ENCODE data around the gene PPARG. TPM values are rescaled to one million over a fixed set of nuclear protein-coding genes. Genes with fewer than 3 reads are reported as not detected.
"Not testable (repeated sequence)": the region's sequence is repeated elsewhere in the genome, so short reads cannot be mapped to it uniquely, and the experiment has no call there.

PPARG gene
- polyA plus RNA-seq, 3 donors from 2014 or later = not detected

- no peak for DNase-seq
- Mint-ChIP-seq H3K27me3 (ENCODE audit: low read depth in 3 of 3) (peaks cover 3 to 6% (median 6%) of the 10 kb centered on the region in 3 donors), H3K36me3 (no peaks in the 10 kb centered on the region), H3K4me1 (no peaks in the 10 kb centered on the region), H3K27ac (no peak overlapping the region), H3K4me3 (no peak overlapping the region), H3K9me3 (no peaks in the 10 kb centered on the region)
These were observed 163.1 kb downstream of the PPARG start for GRCh38 chr3:12451960-12452359.

DNA sequence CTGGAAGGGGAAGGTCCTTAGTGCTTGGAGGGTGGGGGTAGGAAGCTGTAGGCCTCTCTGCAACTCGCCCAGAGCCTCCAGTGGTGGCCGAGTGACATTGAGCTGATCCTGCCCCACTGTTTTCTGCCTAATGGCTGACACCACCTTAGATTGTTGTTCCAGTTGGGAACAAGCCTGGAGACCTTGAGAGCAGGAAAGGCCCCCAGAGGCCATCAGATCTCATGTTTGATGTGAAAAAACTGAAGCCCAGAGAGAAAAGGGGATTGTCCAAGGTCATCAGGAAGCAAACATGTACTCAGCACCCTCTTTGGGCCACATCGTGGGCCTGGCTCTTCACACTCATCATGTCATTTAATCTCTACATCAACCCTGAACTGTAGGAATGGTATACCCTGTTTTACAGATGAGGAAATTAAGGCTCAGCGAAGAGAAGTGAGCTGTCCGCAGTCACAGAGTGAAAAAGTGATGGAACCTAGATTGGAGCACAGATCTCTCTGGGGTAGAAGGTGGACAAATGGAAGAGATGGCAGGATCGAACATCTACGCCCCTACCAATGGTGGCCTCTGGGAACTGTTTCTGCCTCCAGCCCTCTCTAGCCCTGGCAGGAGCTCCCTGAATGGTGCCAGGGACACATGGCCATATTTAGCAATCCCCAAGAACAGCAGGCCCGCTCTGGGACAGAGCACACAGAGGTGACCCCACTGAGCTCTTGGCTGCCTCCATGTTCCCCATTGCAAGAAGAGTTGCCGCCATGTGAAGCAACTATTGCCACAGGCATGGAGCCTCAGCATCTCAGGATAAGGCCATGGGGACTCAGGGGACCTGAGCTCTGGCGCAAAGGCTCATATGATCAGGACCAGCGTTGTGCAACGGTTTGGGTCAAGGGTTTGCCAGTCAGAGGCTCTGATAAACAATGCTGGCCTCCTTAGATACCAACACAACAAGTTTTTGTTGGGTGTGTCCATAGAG lies 163.8 kb downstream of the PPARG start:
- H3K27me3 Mint-ChIP-seq (ENCODE audit: low read depth in 3 of 3) = peaks cover 3 to 6% (median 4%) of the 10 kb centered on the region in 3 donors
- no peak for DNase-seq
- no peak overlapping the region for H3K27ac Mint-ChIP-seq
- H3K36me3 Mint-ChIP-seq = no peaks in the 10 kb centered on the region
- H3K4me1 Mint-ChIP-seq = no peaks in the 10 kb centered on the region
- H3K4me3 Mint-ChIP-seq = no peak overlapping the region
- H3K9me3 Mint-ChIP-seq = no peaks in the 10 kb centered on the region

- H3K9me3 Mint-ChIP-seq = no peaks in the 10 kb centered on the region
- DNase-seq = no peak
- H3K4me1 Mint-ChIP-seq = no peaks in the 10 kb centered on the region
- H3K27me3 Mint-ChIP-seq (ENCODE audit: low read depth in 3 of 3) = peaks cover 2% of the 10 kb centered on the region in 3 donors
- no peak overlapping the region for H3K4me3 Mint-ChIP-seq
- H3K36me3 Mint-ChIP-seq = no peaks in the 10 kb centered on the region
- H3K27ac Mint-ChIP-seq = no peak overlapping the region
These were observed 165.4 kb downstream of the PPARG start for GRCh38 chr3:12454076-12454815.

- H3K4me1 Mint-ChIP-seq = no peaks in the 10 kb centered on the region
- no peak overlapping the region for H3K27ac Mint-ChIP-seq
- no peaks in the 10 kb centered on the region for H3K9me3 Mint-ChIP-seq
These were observed 165.9 kb downstream of the PPARG start for GRCh38 chr3:12454816-12455121.

DNA sequence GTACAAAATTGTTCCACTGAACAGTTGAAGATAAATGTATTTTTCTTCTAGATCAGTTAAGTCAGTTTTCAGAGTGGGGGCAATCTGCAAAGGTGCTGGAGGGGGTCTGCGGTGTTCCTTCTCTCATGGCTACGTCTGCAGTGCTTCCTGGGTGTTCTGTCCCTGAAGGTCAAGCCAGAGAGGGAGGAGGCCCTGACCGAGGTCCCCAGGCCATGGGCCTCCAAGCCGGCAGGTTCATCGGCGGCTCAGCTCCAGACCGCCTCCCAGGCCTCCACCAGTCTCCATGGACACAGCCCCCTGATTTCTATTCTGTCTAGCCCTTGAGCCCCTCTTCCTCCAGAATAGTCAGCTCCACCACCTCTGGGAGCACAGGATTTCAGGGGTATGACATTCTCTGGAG lies 166.9 kb downstream of the PPARG start:
- no peak for DNase-seq
- H3K27ac Mint-ChIP-seq = no peak overlapping the region
- no peaks in the 10 kb centered on the region for H3K36me3 Mint-ChIP-seq
- H3K4me1 Mint-ChIP-seq = no peaks in the 10 kb centered on the region
- peaks cover 2% of the 10 kb centered on the region in 3 donors for H3K27me3 Mint-ChIP-seq (ENCODE audit: low read depth in 3 of 3)
- no peak overlapping the region for H3K4me3 Mint-ChIP-seq
- no peaks in the 10 kb centered on the region for H3K9me3 Mint-ChIP-seq

More at GRCh38 chr3:12454816-12455121, 165.9 kb downstream of the PPARG start:
- peaks cover 2% of the 10 kb centered on the region in 3 donors for H3K27me3 Mint-ChIP-seq (ENCODE audit: low read depth in 3 of 3)
- H3K4me3 Mint-ChIP-seq = no peak overlapping the region
- no peak for DNase-seq
- no peaks in the 10 kb centered on the region for H3K36me3 Mint-ChIP-seq

DNA sequence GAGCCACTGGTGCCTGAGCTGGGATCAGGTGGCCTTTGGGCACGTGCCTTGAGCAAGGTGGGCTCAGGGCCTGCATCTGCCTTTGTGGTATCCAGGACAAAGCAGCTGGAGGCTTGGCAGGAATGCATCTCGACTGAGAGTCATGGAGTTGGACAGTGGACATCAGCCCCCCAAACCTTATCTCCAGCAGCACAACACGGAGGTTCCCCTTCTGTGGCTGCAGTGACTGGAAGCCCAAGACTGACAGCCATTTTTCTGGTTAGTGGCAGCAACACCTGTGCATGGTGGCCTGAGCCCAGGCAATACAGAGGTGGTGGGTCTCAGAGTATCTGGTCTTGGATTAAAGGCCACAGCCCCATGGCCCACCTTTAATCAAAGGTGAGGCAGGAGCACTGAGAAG lies 167.6 kb downstream of the PPARG start:
- DNase-seq = no peak
- peaks cover 2% of the 10 kb centered on the region in 3 donors for H3K27me3 Mint-ChIP-seq (ENCODE audit: low read depth in 3 of 3)
- no peaks in the 10 kb centered on the region for H3K4me1 Mint-ChIP-seq
- no peak overlapping the region for H3K4me3 Mint-ChIP-seq
- H3K36me3 Mint-ChIP-seq = no peaks in the 10 kb centered on the region
- H3K9me3 Mint-ChIP-seq = no peaks in the 10 kb centered on the region
- no peak overlapping the region for H3K27ac Mint-ChIP-seq

- not testable (repeated sequence) for H3K4me1 Mint-ChIP-seq; DNase-seq; H3K4me3 Mint-ChIP-seq; H3K9me3 Mint-ChIP-seq; H3K27me3 Mint-ChIP-seq (ENCODE audit: low read depth in 3 of 3); H3K27ac Mint-ChIP-seq; H3K36me3 Mint-ChIP-seq
These were observed 168.5 kb downstream of the PPARG start for GRCh38 chr3:12457380-12457779.

DNA sequence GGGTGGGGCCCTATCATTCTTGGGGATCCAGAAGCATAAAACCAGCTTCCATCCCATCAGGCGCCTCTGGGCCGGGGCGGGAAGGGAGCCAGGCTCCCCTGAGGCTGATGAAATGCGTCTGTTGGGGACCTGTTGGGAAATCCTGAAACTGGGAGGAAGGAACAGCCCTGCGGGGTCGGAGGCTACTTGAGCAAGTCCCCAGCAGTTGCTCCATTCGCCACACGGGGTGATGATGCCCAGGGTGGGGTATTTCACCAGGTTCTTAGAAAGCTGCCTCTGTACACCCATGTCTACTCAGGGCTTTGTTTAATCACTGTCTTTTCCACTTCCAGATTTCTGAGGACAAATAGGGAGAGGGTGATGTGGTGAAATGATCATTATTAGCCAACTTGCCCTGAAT lies 170.0 kb downstream of the PPARG start:
- peaks cover 2% of the 10 kb centered on the region in 3 donors for H3K27me3 Mint-ChIP-seq (ENCODE audit: low read depth in 3 of 3)
- no peak overlapping the region for H3K27ac Mint-ChIP-seq
- no peaks in the 10 kb centered on the region for H3K9me3 Mint-ChIP-seq
- H3K4me3 Mint-ChIP-seq = no peak overlapping the region
- DNase-seq = no peak
- H3K36me3 Mint-ChIP-seq = no peaks in the 10 kb centered on the region
- H3K4me1 Mint-ChIP-seq = peaks cover 0 to 4% of the 10 kb centered on the region in 2 donors

- H3K9me3 Mint-ChIP-seq = no peaks in the 10 kb centered on the region
- H3K4me3 Mint-ChIP-seq = no peak overlapping the region
- no peak for DNase-seq
- H3K27me3 Mint-ChIP-seq (ENCODE audit: low read depth in 3 of 3) = peaks cover 0 to 10% (median 2%) of the 10 kb centered on the region in 3 donors
- H3K4me1 Mint-ChIP-seq = peaks cover 0 to 6% of the 10 kb centered on the region in 2 donors
- H3K27ac Mint-ChIP-seq = no peak overlapping the region
- H3K36me3 Mint-ChIP-seq = no peaks in the 10 kb centered on the region
These were observed 171.3 kb downstream of the PPARG start for GRCh38 chr3:12460127-12460526.

DNA sequence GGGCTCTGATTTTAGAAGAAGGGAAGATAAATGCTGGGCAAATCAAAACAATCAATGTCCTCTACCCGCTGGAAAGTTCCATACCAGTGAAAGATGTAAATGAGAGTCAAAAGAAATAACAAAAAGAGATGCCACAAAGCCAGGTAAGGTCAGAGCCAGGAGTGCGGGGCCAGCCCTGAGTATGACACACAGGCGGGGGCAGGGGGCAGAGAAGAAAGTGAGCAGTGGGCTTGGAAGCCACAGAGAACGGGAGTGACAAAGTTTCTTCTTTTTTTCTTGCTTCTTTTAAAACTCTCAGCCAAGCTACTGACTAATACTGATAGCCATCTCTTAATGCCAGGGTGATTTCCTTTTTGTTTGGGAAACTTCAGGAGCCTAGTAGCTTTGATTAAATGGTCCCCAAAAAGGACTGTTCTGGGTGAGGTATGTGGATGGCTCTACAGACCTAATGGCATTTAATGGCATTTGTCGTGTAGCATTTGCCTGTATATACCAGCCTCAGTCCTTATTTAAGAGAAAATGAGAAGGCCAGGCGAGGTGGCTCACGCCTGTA lies 172.3 kb downstream of the PPARG start:
- Mint-ChIP-seq H3K4me1 (peaks cover 0 to 6% of the 10 kb centered on the region in 2 donors), H3K27ac (no peak overlapping the region)

GRCh38 chr3:12462159-12462947 lies 173.5 kb downstream of the PPARG start:
- DNase-seq = no peak
- Mint-ChIP-seq H3K9me3 (no peaks in the 10 kb centered on the region), H3K4me1 (peaks cover 0 to 6% of the 10 kb centered on the region in 2 donors), H3K4me3 (no peak overlapping the region), H3K27me3 (ENCODE audit: low read depth in 3 of 3) (peaks cover 0 to 10% (median 0%) of the 10 kb centered on the region in 3 donors), H3K36me3 (no peaks in the 10 kb centered on the region), H3K27ac (no peak overlapping the region)

More for the DNA sequence above, 172.3 kb downstream of the PPARG start:
- H3K36me3 Mint-ChIP-seq = no peaks in the 10 kb centered on the region
- no peaks in the 10 kb centered on the region for H3K9me3 Mint-ChIP-seq
- H3K4me3 Mint-ChIP-seq = no peak overlapping the region
- no peak for DNase-seq
- peaks cover 0 to 10% (median 2%) of the 10 kb centered on the region in 3 donors for H3K27me3 Mint-ChIP-seq (ENCODE audit: low read depth in 3 of 3)

DNA sequence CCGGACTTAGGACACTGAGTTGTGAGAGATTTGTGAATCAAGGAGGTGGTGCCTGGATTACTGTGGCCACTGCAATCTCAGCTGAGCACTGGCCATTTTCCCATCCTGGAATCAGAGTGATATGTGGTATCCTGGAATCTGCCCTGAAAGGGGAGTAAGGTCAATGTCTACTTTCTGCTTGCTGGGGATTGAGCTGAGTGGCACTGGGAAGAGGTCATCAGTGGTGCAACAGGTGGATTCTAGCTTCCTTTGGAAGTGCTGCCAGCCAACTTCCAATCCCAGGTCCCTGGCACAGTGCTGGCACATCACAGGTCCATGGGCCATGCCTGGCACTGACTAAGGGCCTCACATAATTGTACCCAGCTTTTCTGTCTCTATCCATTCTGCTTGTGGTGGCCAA lies 174.8 kb downstream of the PPARG start:
- no peaks in the 10 kb centered on the region for H3K36me3 Mint-ChIP-seq
- no peak overlapping the region for H3K4me3 Mint-ChIP-seq
- no peak overlapping the region for H3K27ac Mint-ChIP-seq
- H3K27me3 Mint-ChIP-seq (ENCODE audit: low read depth in 3 of 3) = peaks cover 0 to 8% (median 0%) of the 10 kb centered on the region in 3 donors
- H3K9me3 Mint-ChIP-seq = no peaks in the 10 kb centered on the region
- peaks cover 0 to 6% of the 10 kb centered on the region in 2 donors for H3K4me1 Mint-ChIP-seq
- DNase-seq = no peak

DNA sequence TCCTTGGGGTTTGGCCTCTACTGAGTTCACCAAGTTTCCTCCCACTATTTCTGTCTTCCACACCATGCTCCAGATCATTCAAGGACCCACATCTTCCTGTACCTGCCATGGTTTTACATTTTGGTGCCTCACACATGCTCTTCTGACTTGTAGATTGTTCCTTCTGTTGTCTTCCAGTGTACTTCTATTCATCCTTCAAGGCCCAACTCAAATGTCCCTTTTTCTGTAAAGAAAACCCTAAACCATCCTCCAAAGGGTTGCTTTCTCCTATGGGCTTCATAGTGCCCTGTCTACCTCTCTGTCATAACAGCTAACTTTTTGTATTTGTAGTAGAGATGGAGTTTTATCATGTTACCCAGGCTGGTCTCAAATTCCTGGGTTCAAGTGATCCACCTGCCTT lies 175.3 kb downstream of the PPARG start:
- Mint-ChIP-seq H3K9me3 (no peaks in the 10 kb centered on the region), H3K36me3 (no peaks in the 10 kb centered on the region), H3K4me1 (peaks cover 0 to 6% of the 10 kb centered on the region in 2 donors), H3K4me3 (no peak overlapping the region), H3K27ac (no peak overlapping the region), H3K27me3 (ENCODE audit: low read depth in 3 of 3) (peaks cover 0 to 8% (median 0%) of the 10 kb centered on the region in 3 donors)
- no peak for DNase-seq

Measured in immature natural killer cell (primary cell).